ENCODE data around the gene EVA1B.

DNA sequence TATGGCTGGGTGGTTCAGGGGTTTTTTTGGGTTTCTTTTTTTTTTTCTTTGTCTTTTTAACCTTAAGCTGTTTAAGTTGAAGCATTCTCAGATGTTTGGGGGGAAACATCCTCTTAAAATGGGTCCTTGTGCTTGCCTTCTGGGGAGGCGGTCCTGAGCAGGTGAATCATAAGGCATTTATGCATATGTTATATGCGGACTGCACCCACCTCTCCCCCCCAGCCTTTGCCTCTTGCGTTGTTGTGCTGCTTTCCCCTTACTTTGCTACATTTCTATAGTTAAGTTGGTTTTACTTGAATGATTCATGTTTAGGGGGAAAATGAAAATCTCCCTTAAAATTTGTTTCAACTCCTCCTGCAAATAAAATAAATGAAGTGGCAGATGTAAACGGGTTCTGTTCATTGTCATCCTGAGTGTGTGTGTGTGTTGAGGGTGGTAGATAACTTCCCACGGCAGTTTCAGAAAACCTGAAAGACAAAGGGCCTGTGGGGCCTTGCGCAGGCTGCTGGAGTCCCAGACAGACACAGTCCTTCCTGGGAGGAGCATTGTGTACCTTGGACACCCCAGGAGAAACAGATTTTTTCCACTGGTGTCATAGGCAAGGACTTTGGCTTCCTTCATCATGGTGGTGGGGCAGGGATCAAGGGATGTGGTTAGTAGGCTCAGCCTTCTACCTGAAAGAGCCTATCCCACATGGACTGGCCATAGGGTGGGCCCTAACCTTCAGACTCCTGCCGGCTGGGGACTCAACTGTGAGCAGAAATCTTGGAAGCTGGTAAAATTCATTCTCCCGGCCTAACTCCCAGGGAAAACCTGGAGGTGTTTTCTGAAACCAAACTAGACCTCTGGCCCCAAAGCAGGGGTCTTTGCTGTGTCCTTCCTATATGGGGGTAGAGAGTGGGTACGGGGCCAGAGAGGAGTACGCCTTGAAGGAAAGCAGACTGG lies 18.2 kb downstream of the EVA1B start:
- TF ChIP-seq YY1 (IDR thresholded peaks at IDR 0.05; ENCODE audit: insufficient read depth, insufficient read length) (no peak), ZNF274 (IDR thresholded peaks at IDR 0.05; ENCODE audit: low read depth, low read length) (no peak)

Measured in NT2/D1 (cell line).